Endothelial cell of umbilical vein (primary cell): Measurements from ENCODE around the gene GFPT2. TPM values are rescaled to one million over a fixed set of nuclear protein-coding genes. Genes with fewer than 3 reads are reported as not detected.

Source experiments
- BruUV-seq: library from RNA; stranded (reverse); fragments of 400-500 nt; replicated peaks from 2 replicates; lab custom pipeline; 2021; lab: Mats Ljungman, UMichigan
- CTCF ChIA-PET: fragments of 300-600, 350-600 bp; sonication (Branson Sonifier 250); formaldehyde crosslinking; loops from one replicate; lab custom pipeline; 2021; ENCODE audit warnings: antibody characterized with exemption, inconsistent platforms; lab: Charles Lee
- POLR2A ChIA-PET: fragments of 300-600, 350-600 bp; sonication (Branson Sonifier 250); formaldehyde crosslinking; loops from one replicate; lab custom pipeline; 2021; ENCODE audit warnings: antibody characterized with exemption, inconsistent platforms; lab: Charles Lee
- DNase-seq: peaks from one replicate; pipeline ENCODE4 v3.0.0-alpha.2; 2011; ENCODE audit warnings: low read depth, low spot score
- FAIRE-seq: peaks from 2 replicates; lab custom pipeline; 2011; peaks lifted over from hg19 to GRCh38; lab: Jason Lieb, UNC
- H2AFZ ChIP-seq: 2 replicates; pipeline ENCODE4 v1.6.0; 2012; ENCODE audit warnings: low read depth, low read length, control low read depth, inconsistent platforms
- H3K27ac ChIP-seq: 2 replicates; pipeline ENCODE4 v1.5.1; 2011; ENCODE audit warnings: low read depth, mild to moderate bottlenecking, control low read depth, low read length, moderate library complexity; ENCODE audit not compliant: insufficient read depth
- H3K27me3 ChIP-seq, 2 experiments: 2 replicates each; pipeline versions ENCODE4 v1.6.0 to v1.6.1; 2011; ENCODE audit warnings: low read length in 2 of 2, mixed read lengths in 1 of 2; ENCODE audit not compliant: control insufficient read depth in 2 of 2, insufficient read depth in 2 of 2
- H3K36me3 ChIP-seq, 2 experiments: 2 replicates in 1 of 2; 3 replicates in 1 of 2; pipeline ENCODE4 v1.5.1; 2011; ENCODE audit warnings: low read length in 2 of 2, mild to moderate bottlenecking in 1 of 2, moderate library complexity in 1 of 2; ENCODE audit not compliant: control insufficient read depth in 2 of 2, insufficient read depth in 2 of 2; ENCODE audit errors: extremely low read depth in 1 of 2
- H3K4me1 ChIP-seq: 3 replicates; pipeline ENCODE4 v1.5.1; 2011; ENCODE audit warnings: mild to moderate bottlenecking, low read length; ENCODE audit not compliant: control insufficient read depth, insufficient read depth; ENCODE audit errors: extremely low read depth
- H3K4me2 ChIP-seq: 2 replicates; pipeline ENCODE4 v1.6.1; 2011; ENCODE audit warnings: low read length, control low read depth, mixed read lengths; ENCODE audit not compliant: insufficient read depth
- H3K4me3 ChIP-seq, 3 experiments: fragments of 200-600 bp in 1 of 3; sonication (generic), shearing (Covaris generic) in 1 of 3; replicated peaks in 1 of 3; 2 replicates each; pipeline ENCODE4 v1.5.1; 2011 to 2016; ENCODE audit warnings: control low read depth in 3 of 3, low read length in 3 of 3, mild to moderate bottlenecking in 2 of 3, inconsistent platforms in 1 of 3, low read depth in 1 of 3, moderate library complexity in 1 of 3; ENCODE audit not compliant: insufficient read depth in 1 of 3
- H3K79me2 ChIP-seq: 2 replicates; pipeline ENCODE4 v1.6.0; 2012; ENCODE audit warnings: low read length, inconsistent platforms; ENCODE audit not compliant: control insufficient read depth, insufficient read depth
- H3K9ac ChIP-seq: replicated peaks from 2 replicates; pipeline ENCODE3; 2011; ENCODE audit warnings: low read length, control low read depth; ENCODE audit not compliant: insufficient read depth; ENCODE audit errors: extremely low read depth
- H3K9me1 ChIP-seq: replicated peaks from 3 replicates; pipeline ENCODE4 v1.6.0; 2011; ENCODE audit warnings: mild to moderate bottlenecking, low read length; ENCODE audit not compliant: control insufficient read depth, insufficient read depth; ENCODE audit errors: extremely low read depth
- H3K9me3 ChIP-seq: replicated peaks from 2 replicates; pipeline ENCODE4 v1.5.1; 2012; ENCODE audit warnings: low read length, inconsistent platforms; ENCODE audit not compliant: control insufficient read depth, insufficient read depth
- H4K20me1 ChIP-seq: replicated peaks from 2 replicates; pipeline ENCODE3; 2011; ENCODE audit warnings: mild to moderate bottlenecking, low read length; ENCODE audit not compliant: control insufficient read depth, insufficient read depth; ENCODE audit errors: extremely low read depth
- CTCF ChIP-seq, 2 donors: IDR thresholded peaks; 1 replicate in 1 of 2; 2 replicates in 1 of 2; pipeline ENCODE4 v1.5.1; 2011; ENCODE audit warnings: low read length in 2 of 2, mild to moderate bottlenecking in 2 of 2, moderate library complexity in 2 of 2, control low read depth in 1 of 2, inconsistent platforms in 1 of 2, low read depth in 1 of 2; ENCODE audit not compliant: insufficient read depth in 1 of 2; ENCODE audit errors: extremely low read depth in 1 of 2
- EZH2 ChIP-seq: IDR thresholded peaks from 2 replicates; pipeline ENCODE4 v1.6.1; 2012; ENCODE audit warnings: borderline replicate concordance, low read depth, mild to moderate bottlenecking, moderate library complexity, low read length, inconsistent platforms; ENCODE audit not compliant: severe bottlenecking
- GATA2 ChIP-seq: IDR thresholded peaks from 2 replicates; pipeline ENCODE4 v1.7.0; 2011; ENCODE audit warnings: low read depth, mild to moderate bottlenecking, moderate library complexity, mixed read lengths, low read length; ENCODE audit not compliant: insufficient read length, insufficient read depth
- MYC ChIP-seq: IDR thresholded peaks from one replicate; pipeline ENCODE4 v1.6.1; 2011; ENCODE audit warnings: mild to moderate bottlenecking, low read depth, low read length
- dilution Hi-C: fragments of 300-500 bp; cut with MboI; formaldehyde crosslinking; loops from one replicate; pipeline ENCODE4 v1.15.0; 2019; ENCODE audit warnings: low sequenced_read_pairs; ENCODE audit not compliant: extremely low pct_ligation_motif_present
- intact Hi-C: fragments of 100-400 bp; cut with micrococcal nuclease; formaldehyde crosslinking; loops from one replicate; pipeline ENCODE4 v1.10.0; 2022
- polyA plus RNA-seq, 4 experiments: library from polyadenylated mRNA; depleted of rRNA in 3 of 4; stranded (reverse) in 3 of 4; unstranded in 1 of 4; fragments of >200 nt; gene quantifications; 2 replicates each; pipeline versions ENCODE4 v1.2.1 to v1.2.3, GENCODE V29; 2011 to 2012; ENCODE audit warnings: missing spikeins in 1 of 4
- total RNA-seq: library from RNA; stranded (reverse); gene quantifications from 2 replicates; pipeline ENCODE4 v1.2.3, GENCODE V29; 2021

Gene GFPT2
- total and polyA plus RNA-seq, 2 donors (not counting 3 experiments of a cell fraction or from before 2014, with no cell fraction given), result 4.3 to 4.5 TPM

GRCh38 chr5:180395540-180396274 lies 42.6 kb upstream of the GFPT2 start:
- H3K79me2 ChIP-seq, result no peaks in the 10 kb centered on the region
- no peak overlapping the region for H2AFZ ChIP-seq
- H3K4me2 ChIP-seq, result no peak overlapping the region
- ChIA-PET CTCF (no interaction called here), POLR2A (no interaction called here)
- no peaks in the 10 kb centered on the region for H3K4me1 ChIP-seq
- TF ChIP-seq MYC (no peak), EZH2 (no peak), GATA2 (no peak)
- H3K9me1 ChIP-seq, result no peaks in the 10 kb centered on the region
- DNase-seq (no peak), FAIRE-seq (no peak)
- H3K27me3 ChIP-seq, result no peaks in the 10 kb centered on the region
- no peak overlapping the region for H3K4me3 ChIP-seq
- no peaks in the 10 kb centered on the region for H3K9me3 ChIP-seq
- dilution Hi-C loops (no loop called here), intact Hi-C loops (no loop called here)
- H4K20me1 ChIP-seq, result no peaks in the 10 kb centered on the region
- no peak overlapping the region for H3K9ac ChIP-seq
- no peak overlapping the region for H3K27ac ChIP-seq
- H3K36me3 ChIP-seq, result no peaks in the 10 kb centered on the region
- no TSS peak for BruUV-seq

- no peak overlapping the region for H2AFZ ChIP-seq
- CTCF ChIA-PET, result no interaction called here
- H3K4me2 ChIP-seq, result no peak overlapping the region
- intact Hi-C loops (no loop called here), dilution Hi-C loops (no loop called here)
- no peaks in the 10 kb centered on the region for H3K36me3 ChIP-seq
- TF ChIP-seq CTCF (IDR thresholded peaks at IDR 0.05; ENCODE audit: extremely low read depth in 1 of 2, insufficient read depth in 1 of 2, low read depth in 1 of 2, low read length in 2 of 2), result no peak
- no peaks in the 10 kb centered on the region for H3K4me1 ChIP-seq
- POLR2A ChIA-PET, result no interaction called here
- H3K79me2 ChIP-seq, result no peaks in the 10 kb centered on the region
- no peak overlapping the region for H3K27ac ChIP-seq
- no peaks in the 10 kb centered on the region for H3K9me3 ChIP-seq
- no peak for FAIRE-seq
- no peaks in the 10 kb centered on the region for H3K9me1 ChIP-seq
- no peaks in the 10 kb centered on the region for H3K27me3 ChIP-seq
- BruUV-seq, result no TSS peak
- no peak overlapping the region for H3K9ac ChIP-seq
- H4K20me1 ChIP-seq, result no peaks in the 10 kb centered on the region
- no peak for DNase-seq
- no peak overlapping the region for H3K4me3 ChIP-seq
These were observed 41.0 kb upstream of the GFPT2 start for GRCh38 chr5:180394031-180394636.
